Colonic mucosa (tissue), 4 donors: Measurements from ENCODE around the gene NFE2L2. TPM values are rescaled to one million over a fixed set of nuclear protein-coding genes. Genes with fewer than 3 reads are reported as not detected.
"Not testable (repeated sequence)": the region's sequence is repeated elsewhere in the genome, so short reads cannot be mapped to it uniquely, and the experiment has no call there.

Experiments
- DNase-seq: peaks from one replicate; pipeline ENCODE4 v3.0.0-alpha.2; 2020
- H3K27ac ChIP-seq: fragments of 200-600 bp; one replicate; pipeline ENCODE4 v1.8.0; 2021
- H3K27me3 ChIP-seq: fragments of 200-600 bp; one replicate; pipeline ENCODE4 v1.8.0; 2021
- H3K36me3 ChIP-seq: fragments of 200-600 bp; one replicate; pipeline ENCODE4 v1.8.0; 2021
- H3K4me1 ChIP-seq: fragments of 200-600 bp; one replicate; pipeline ENCODE4 v1.8.0; 2021; ENCODE audit warnings: mild to moderate bottlenecking
- H3K4me3 ChIP-seq: fragments of 200-600 bp; one replicate; pipeline ENCODE4 v1.8.0; 2021
- H3K9ac ChIP-seq, 2 donors: one replicate each; pipeline ENCODE4 v1.7.0; 2013; ENCODE audit warnings: control low read depth in 2 of 2, low read depth in 2 of 2, low read length in 2 of 2
- H3K9me3 ChIP-seq: fragments of 200-600 bp; one replicate; pipeline ENCODE4 v1.8.0; 2021
- CTCF ChIP-seq: fragments of 200-600 bp; IDR thresholded peaks from one replicate; pipeline ENCODE4 v1.8.0; 2022; ENCODE audit warnings: antibody characterized with exemption, mild to moderate bottlenecking
- intact Hi-C: fragments of 100-400 bp; cut with DNase I; formaldehyde crosslinking; loops from one replicate; pipeline ENCODE4 v1.14.1; 2022
- total RNA-seq, 2 donors: library from RNA; stranded (reverse); fragmentation: NEBNext Ultra II Directional in 1 of 2; extraction: Animal tissue kit (Norgen Biotek cat#: 25700) in 1 of 2; gene quantifications; one replicate each; pipeline ENCODE4 v1.2.1, GENCODE V29; 2021
- donor health status: healthy.
- donor health status: DM: no; HTN: no; CAD: no.
- donor health status: DM: no; HTN: no; CAD: no.

NFE2L2 gene
- total RNA-seq, 2 donors from 2014 or later, result 81.5 to 87.6 TPM

GRCh38 chr2:177251165-177251542, 13.4 kb downstream of the NFE2L2 start:
- intact Hi-C loops, result loop anchor here (5.0 kb wide), 1 partner anchor 84 kb away; no protein-coding TSS in a partner anchor
- no peaks in the 10 kb centered on the region for H3K9me3 ChIP-seq
- peaks cover 41% of the 10 kb centered on the region for H3K4me1 ChIP-seq
- no peak for DNase-seq
- no peak overlapping the region for H3K4me3 ChIP-seq
- no peaks in the 10 kb centered on the region for H3K36me3 ChIP-seq
- H3K27ac ChIP-seq, result peak overlapping the region; percentile 68
- no peaks in the 10 kb centered on the region for H3K27me3 ChIP-seq
- no peak overlapping the region for H3K9ac ChIP-seq
- no peak for TF ChIP-seq CTCF

GRCh38 chr2:177250461-177250860, 14.1 kb downstream of the NFE2L2 start:
- Histone ChIP-seq H3K9me3 (no peaks in the 10 kb centered on the region), H3K4me3 (no peak overlapping the region), H3K36me3 (no peaks in the 10 kb centered on the region), H3K27me3 (no peaks in the 10 kb centered on the region), H3K4me1 (peaks cover 34% of the 10 kb centered on the region), H3K27ac (no peak overlapping the region), H3K9ac (no peak overlapping the region)
- TF ChIP-seq CTCF, result no peak
- intact Hi-C loops, result loop anchor here (5.0 kb wide), 1 partner anchor 83 kb away; no protein-coding TSS in a partner anchor
- no peak for DNase-seq

- Histone ChIP-seq H3K9me3 (no peaks in the 10 kb centered on the region), H3K27me3 (no peaks in the 10 kb centered on the region), H3K9ac (no peak overlapping the region), H3K4me1 (peaks cover 19% of the 10 kb centered on the region), H3K27ac (no peak overlapping the region), H3K36me3 (no peaks in the 10 kb centered on the region), H3K4me3 (no peak overlapping the region)
- no peak for DNase-seq
- intact Hi-C loops, result no loop called here
- TF ChIP-seq CTCF, result no peak
Observed at GRCh38 chr2:177249038-177249437, 15.5 kb downstream of the NFE2L2 start.

GRCh38 chr2:177247693-177248262, 16.7 kb downstream of the NFE2L2 start:
- DNase-seq, result no peak
- TF ChIP-seq CTCF, result no peak
- no peak overlapping the region for H3K27ac ChIP-seq
- H3K9ac ChIP-seq, result peak overlapping the region in 1 of 2 donors; percentile 15
- no peaks in the 10 kb centered on the region for H3K36me3 ChIP-seq
- H3K27me3 ChIP-seq, result no peaks in the 10 kb centered on the region
- no peak overlapping the region for H3K4me3 ChIP-seq
- intact Hi-C loops, result no loop called here
- peaks cover 26% of the 10 kb centered on the region for H3K4me1 ChIP-seq
- H3K9me3 ChIP-seq, result no peaks in the 10 kb centered on the region

GRCh38 chr2:177246523-177247030, 17.9 kb downstream of the NFE2L2 start:
- H3K27ac ChIP-seq, H3K27me3 ChIP-seq, H3K9me3 ChIP-seq, H3K9ac ChIP-seq, H3K36me3 ChIP-seq, H3K4me3 ChIP-seq, intact Hi-C loops, DNase-seq: not testable (repeated sequence)
- H3K4me1 ChIP-seq, result peaks cover 19% of the 10 kb centered on the region

- H3K4me3 ChIP-seq, result no peak overlapping the region
- H3K36me3 ChIP-seq, result no peaks in the 10 kb centered on the region
- DNase-seq, result no peak
- intact Hi-C loops, result no loop called here
- no peak overlapping the region for H3K9ac ChIP-seq
- no peaks in the 10 kb centered on the region for H3K9me3 ChIP-seq
- H3K27me3 ChIP-seq, result no peaks in the 10 kb centered on the region
- peak overlapping the region; percentile 91 for H3K27ac ChIP-seq
- TF ChIP-seq CTCF, result no peak
- peaks cover 14% of the 10 kb centered on the region for H3K4me1 ChIP-seq
Observed at GRCh38 chr2:177246000-177246399, 18.5 kb downstream of the NFE2L2 start.
